HepG2 (cell line): ENCODE data around the gene LDLRAP1. TPM values are rescaled to one million over a fixed set of nuclear protein-coding genes. Genes with fewer than 3 reads are reported as not detected.
A peak's percentile ranks its signal among the peaks of the same experiment; 100 is the strongest.

ENCODE experiments used
- ARID2 ChIP-seq: sonication (generic); formaldehyde crosslinking; IDR thresholded peaks from 2 replicates; pipeline ENCODE4 v1.8.1; 2022; ENCODE audit warnings: mild to moderate bottlenecking, missing genetic modification reagents, borderline replicate concordance
- ATF3 ChIP-seq: sonication (generic); formaldehyde crosslinking; IDR thresholded peaks from 2 replicates; pipeline ENCODE4 v1.4.0; 2020; ENCODE audit warnings: missing genetic modification reagents
- ATF6 ChIP-seq: sonication (generic); formaldehyde crosslinking; conservative IDR thresholded peaks from 2 replicates; pipeline ENCODE4 v1.4.0; 2020; ENCODE audit warnings: missing genetic modification reagents
- DNMT3B ChIP-seq: conservative IDR thresholded peaks from 2 replicates; pipeline ENCODE4 v1.6.1; 2016; ENCODE audit warnings: missing biosample characterization, control low read depth
- FOSL1 ChIP-seq: sonication (generic); formaldehyde crosslinking; IDR thresholded peaks from 2 replicates; pipeline ENCODE4 v1.9.0; 2021; ENCODE audit warnings: missing genetic modification reagents, borderline replicate concordance
- HNF4G ChIP-seq, 2 experiments: sonication (generic) in 1 of 2; formaldehyde crosslinking in 1 of 2; IDR thresholded peaks; 2 replicates each; pipeline versions ENCODE4 v1.4.0 to v1.6.1; 2011 to 2020; ENCODE audit warnings: borderline replicate concordance in 2 of 2, low read depth in 2 of 2, mild to moderate bottlenecking in 2 of 2, low read length in 1 of 2, missing genetic modification reagents in 1 of 2, moderate library complexity in 1 of 2
- MIXL1 ChIP-seq: IDR thresholded peaks from 2 replicates; pipeline ENCODE4 v1.6.1; 2016
- POGK ChIP-seq: sonication (generic); formaldehyde crosslinking; conservative IDR thresholded peaks from 2 replicates; pipeline ENCODE4 v1.8.0; 2022; ENCODE audit warnings: mild to moderate bottlenecking, moderate library complexity, missing genetic modification reagents
- ZNF34 ChIP-seq: sonication (generic); formaldehyde crosslinking; IDR thresholded peaks from 2 replicates; pipeline ENCODE4 v1.4.0; 2020; ENCODE audit warnings: mild to moderate bottlenecking, missing genetic modification reagents, borderline replicate concordance
- ZNF761 ChIP-seq: sonication (generic); formaldehyde crosslinking; conservative IDR thresholded peaks from 2 replicates; pipeline ENCODE4 v1.4.0; 2020; ENCODE audit warnings: mild to moderate bottlenecking, missing genetic modification reagents
- ZNF768 ChIP-seq: sonication (generic); formaldehyde crosslinking; IDR thresholded peaks from 2 replicates; pipeline ENCODE4 v1.4.0; 2020; ENCODE audit warnings: missing genetic modification reagents
- ZSCAN30 ChIP-seq: sonication (generic); formaldehyde crosslinking; IDR thresholded peaks from 2 replicates; pipeline ENCODE4 v1.5.0; 2020; ENCODE audit warnings: mild to moderate bottlenecking, missing genetic modification reagents
- polyA plus RNA-seq, 8 experiments: library from polyadenylated mRNA; depleted of rRNA in 3 of 8; stranded (reverse) in 7 of 8; unstranded in 1 of 8; fragments of >200 nt; fragmentation: Illumina TruSeq in 4 of 8; extraction: Trizol in 4 of 8; gene quantifications; 2 replicates each; pipeline versions ENCODE4 v1.2.1 to v1.2.3, GENCODE V29; 2011 to 2016; ENCODE audit warnings: low read depth in 4 of 8, missing spikeins in 1 of 8, mixed read lengths in 1 of 8; ENCODE audit not compliant: insufficient read depth in 1 of 8
- total RNA-seq, 5 experiments: library from RNA; depleted of rRNA; stranded (reverse); fragments of >200 nt; fragmentation: Illumina TruSeq; extraction: Trizol; gene quantifications; 2 replicates each; pipeline ENCODE4 v1.2.3, GENCODE V29; 2016; ENCODE audit warnings: low read depth in 1 of 5
- TF ChIP-seq, protein P1 (sequence below): sonication (generic); formaldehyde crosslinking; IDR thresholded peaks from 2 replicates; pipeline ENCODE4 v1.4.0; 2020; ENCODE audit warnings: missing genetic modification reagents, borderline replicate concordance
- TF ChIP-seq, protein P2 (sequence below), 2 experiments: sonication (generic) in 1 of 2; formaldehyde crosslinking in 1 of 2; IDR thresholded peaks; 2 replicates each; pipeline versions ENCODE4 v1.4.0 to v1.6.1; 2018 to 2020; ENCODE audit warnings: missing genetic modification reagents in 2 of 2, borderline replicate concordance in 1 of 2, low read depth in 1 of 2, mild to moderate bottlenecking in 1 of 2, missing biosample characterization in 1 of 2

Gene LDLRAP1
- total and polyA plus RNA-seq, 2 of the 13 experiments (the other 11 are each of a cell fraction or from before 2014, with no cell fraction given), result 7.2 to 12.1 TPM

DNA sequence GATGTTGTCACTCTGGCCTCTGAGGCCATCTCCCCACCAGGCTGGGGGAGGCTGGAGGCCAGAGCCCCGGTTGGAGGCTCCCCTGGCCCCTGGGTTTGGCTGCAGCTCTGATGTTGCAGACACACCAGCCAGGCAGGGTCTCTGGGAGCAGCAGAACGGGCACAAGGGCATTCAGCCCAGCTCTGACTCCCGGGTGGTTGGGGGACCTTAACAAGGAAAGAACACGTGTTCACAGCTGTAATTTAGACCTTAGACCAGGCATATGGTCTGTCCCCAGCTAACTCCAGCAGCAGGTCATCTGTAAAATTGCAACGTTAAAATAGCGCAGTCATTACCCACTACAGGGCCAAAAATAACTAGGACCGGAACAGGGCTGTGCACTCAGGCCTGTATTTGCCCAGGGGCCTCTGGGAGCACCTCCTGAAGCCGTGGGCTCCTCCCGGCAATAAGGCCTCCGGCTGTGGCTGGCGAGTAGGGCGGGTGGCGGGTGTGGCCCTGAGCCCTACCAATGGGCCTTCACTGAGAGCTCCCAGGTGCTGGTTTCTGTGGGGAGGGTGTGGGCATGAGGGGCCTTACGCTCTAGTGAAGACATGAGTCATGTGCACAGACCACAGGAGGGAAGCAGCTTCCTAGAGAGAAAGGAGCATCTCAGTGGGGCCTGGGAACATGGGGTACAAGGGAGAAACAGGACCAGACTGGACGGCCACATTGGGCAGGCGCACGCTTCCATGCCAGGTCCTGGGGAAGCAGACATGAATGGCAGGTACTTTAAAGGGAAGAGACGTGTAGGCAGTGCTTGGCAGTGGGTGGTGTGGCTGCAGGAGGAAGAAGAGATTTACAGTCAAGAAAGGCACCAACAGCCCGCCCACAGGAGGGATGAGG is 6.1 kb downstream of the LDLRAP1 start (continued):
- TF ChIP-seq DNMT3B (CRISPR knock-in tag) (no peak), HNF4G (IDR thresholded peaks at IDR 0.05; ENCODE audit: borderline replicate concordance, low read depth, low read length) (no peak), HNF4G (CRISPR knock-in tag; IDR thresholded peaks at IDR 0.05; ENCODE audit: borderline replicate concordance, low read depth) (no peak), ZSCAN30 (CRISPR knock-in tag) (no peak), ZNF761 (CRISPR knock-in tag) (no peak), MIXL1 (CRISPR knock-in tag) (no peak), ATF6 (CRISPR knock-in tag) (no peak), POGK (no peak), ZNF768 (CRISPR knock-in tag) (peak; percentile 49; the same call in 1 of the 2 replicates), ARID2 (peak; percentile 69; the same call in 1 of the 2 replicates), FOSL1 (CRISPR knock-in tag) (no peak), ZNF34 (no peak), ATF3 (CRISPR knock-in tag) (no peak)
- TF ChIP-seq, protein P1, sequence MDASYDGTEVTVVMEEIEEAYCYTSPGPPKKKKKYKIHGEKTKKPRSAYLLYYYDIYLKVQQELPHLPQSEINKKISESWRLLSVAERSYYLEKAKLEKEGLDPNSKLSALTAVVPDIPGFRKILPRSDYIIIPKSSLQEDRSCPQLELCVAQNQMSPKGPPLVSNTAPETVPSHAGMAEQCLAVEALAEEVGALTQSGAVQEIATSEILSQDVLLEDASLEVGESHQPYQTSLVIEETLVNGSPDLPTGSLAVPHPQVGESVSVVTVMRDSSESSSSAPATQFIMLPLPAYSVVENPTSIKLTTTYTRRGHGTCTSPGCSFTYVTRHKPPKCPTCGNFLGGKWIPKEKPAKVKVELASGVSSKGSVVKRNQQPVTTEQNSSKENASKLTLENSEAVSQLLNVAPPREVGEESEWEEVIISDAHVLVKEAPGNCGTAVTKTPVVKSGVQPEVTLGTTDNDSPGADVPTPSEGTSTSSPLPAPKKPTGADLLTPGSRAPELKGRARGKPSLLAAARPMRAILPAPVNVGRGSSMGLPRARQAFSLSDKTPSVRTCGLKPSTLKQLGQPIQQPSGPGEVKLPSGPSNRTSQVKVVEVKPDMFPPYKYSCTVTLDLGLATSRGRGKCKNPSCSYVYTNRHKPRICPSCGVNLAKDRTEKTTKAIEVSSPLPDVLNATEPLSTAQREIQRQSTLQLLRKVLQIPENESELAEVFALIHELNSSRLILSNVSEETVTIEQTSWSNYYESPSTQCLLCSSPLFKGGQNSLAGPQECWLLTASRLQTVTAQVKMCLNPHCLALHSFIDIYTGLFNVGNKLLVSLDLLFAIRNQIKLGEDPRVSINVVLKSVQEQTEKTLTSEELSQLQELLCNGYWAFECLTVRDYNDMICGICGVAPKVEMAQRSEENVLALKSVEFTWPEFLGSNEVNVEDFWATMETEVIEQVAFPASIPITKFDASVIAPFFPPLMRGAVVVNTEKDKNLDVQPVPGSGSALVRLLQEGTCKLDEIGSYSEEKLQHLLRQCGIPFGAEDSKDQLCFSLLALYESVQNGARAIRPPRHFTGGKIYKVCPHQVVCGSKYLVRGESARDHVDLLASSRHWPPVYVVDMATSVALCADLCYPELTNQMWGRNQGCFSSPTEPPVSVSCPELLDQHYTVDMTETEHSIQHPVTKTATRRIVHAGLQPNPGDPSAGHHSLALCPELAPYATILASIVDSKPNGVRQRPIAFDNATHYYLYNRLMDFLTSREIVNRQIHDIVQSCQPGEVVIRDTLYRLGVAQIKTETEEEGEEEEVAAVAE (CRISPR knock-in tag), result no peak
- TF ChIP-seq, protein P2, sequence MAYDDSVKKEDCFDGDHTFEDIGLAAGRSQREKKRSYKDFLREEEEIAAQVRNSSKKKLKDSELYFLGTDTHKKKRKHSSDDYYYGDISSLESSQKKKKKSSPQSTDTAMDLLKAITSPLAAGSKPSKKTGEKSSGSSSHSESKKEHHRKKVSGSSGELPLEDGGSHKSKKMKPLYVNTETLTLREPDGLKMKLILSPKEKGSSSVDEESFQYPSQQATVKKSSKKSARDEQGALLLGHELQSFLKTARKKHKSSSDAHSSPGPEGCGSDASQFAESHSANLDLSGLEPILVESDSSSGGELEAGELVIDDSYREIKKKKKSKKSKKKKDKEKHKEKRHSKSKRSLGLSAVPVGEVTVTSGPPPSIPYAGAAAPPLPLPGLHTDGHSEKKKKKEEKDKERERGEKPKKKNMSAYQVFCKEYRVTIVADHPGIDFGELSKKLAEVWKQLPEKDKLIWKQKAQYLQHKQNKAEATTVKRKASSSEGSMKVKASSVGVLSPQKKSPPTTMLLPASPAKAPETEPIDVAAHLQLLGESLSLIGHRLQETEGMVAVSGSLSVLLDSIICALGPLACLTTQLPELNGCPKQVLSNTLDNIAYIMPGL (CRISPR knock-in tag; IDR thresholded peaks at IDR 0.05; ENCODE audit: borderline replicate concordance in 1 of 2, low read depth in 1 of 2), result 0 out of 4 replicates have a peak, but pooled peaks of 1 of the 2 experiments have one; percentile 4
